Loucy (cell line): ENCODE measurements around the gene KIF13A.

Experiments
- EZH2phosphoT487 ChIP-seq: fragments of 200-600 bp; IDR thresholded peaks from 2 replicates; pipeline ENCODE4 v1.6.1; 2018; ENCODE audit warnings: antibody characterized with exemption, mild to moderate bottlenecking, moderate library complexity, borderline replicate concordance
- TF ChIP-seq, protein P1 (sequence below): fragments of 200-600 bp; sonication (generic); conservative IDR thresholded peaks from 2 replicates; pipeline ENCODE4 v1.5.1; 2014; ENCODE audit warnings: mild to moderate bottlenecking, antibody characterized with exemption, low read length

DNA sequence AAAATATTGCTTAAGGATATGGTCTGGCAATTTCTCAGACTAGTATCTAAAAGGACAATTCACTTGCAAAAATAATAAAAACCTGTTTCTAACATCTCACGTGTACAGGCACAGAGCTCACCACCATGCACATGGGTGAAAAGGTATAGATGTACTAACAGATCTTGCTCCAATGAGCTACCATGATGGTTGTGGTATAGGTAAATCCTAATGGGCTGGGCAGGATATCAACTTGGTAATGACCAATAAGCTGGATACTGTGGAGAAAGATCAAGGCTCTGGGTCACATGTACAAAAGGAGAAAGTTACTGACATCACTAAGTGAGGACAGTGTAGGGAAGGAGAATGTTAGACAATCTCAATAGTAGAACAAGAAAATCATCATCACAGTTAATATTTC is 169.7 kb downstream of the KIF13A start:
- TF ChIP-seq, protein P1, sequence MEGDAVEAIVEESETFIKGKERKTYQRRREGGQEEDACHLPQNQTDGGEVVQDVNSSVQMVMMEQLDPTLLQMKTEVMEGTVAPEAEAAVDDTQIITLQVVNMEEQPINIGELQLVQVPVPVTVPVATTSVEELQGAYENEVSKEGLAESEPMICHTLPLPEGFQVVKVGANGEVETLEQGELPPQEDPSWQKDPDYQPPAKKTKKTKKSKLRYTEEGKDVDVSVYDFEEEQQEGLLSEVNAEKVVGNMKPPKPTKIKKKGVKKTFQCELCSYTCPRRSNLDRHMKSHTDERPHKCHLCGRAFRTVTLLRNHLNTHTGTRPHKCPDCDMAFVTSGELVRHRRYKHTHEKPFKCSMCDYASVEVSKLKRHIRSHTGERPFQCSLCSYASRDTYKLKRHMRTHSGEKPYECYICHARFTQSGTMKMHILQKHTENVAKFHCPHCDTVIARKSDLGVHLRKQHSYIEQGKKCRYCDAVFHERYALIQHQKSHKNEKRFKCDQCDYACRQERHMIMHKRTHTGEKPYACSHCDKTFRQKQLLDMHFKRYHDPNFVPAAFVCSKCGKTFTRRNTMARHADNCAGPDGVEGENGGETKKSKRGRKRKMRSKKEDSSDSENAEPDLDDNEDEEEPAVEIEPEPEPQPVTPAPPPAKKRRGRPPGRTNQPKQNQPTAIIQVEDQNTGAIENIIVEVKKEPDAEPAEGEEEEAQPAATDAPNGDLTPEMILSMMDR = no peak
- TF ChIP-seq EZH2phosphoT487 = no peak
